Epithelial cell of esophagus (primary cell): ENCODE results near the gene PAK5.

ENCODE experiments used
- DNase-seq: peaks from one replicate; pipeline ENCODE4 v3.0.0; 2010; ENCODE audit warnings: low read depth
- H3K4me3 ChIP-seq: 2 replicates; pipeline ENCODE4 v1.5.1; 2011; ENCODE audit warnings: mild to moderate bottlenecking, low read length, control low read depth
- TF ChIP-seq, protein P1 (sequence below): IDR thresholded peaks from 2 replicates; pipeline ENCODE4 v1.5.1; 2011; ENCODE audit warnings: low read depth, mild to moderate bottlenecking, low read length, control low read depth, inconsistent platforms; ENCODE audit not compliant: insufficient read depth; ENCODE audit errors: missing control alignments

Gene PAK5

DNA sequence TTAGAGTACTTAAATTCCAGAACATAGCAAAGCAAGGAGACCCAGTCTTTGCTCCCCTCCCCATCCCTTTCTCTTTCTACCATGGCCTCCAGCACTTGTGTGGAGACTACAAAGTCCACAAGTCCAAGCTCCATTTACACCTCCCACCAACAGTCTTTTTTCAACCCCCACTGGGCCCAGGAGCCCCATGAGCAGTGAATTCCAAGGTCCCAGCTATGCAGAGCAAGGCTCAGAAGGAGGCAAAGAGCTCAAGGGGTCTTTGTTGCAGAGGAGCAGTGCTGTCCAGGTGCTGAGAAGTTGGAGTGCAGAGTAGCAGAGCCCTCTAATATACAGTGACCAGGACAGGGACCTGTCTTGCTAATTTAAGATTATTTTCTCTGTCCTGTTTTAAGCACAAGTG, 9.0 kb downstream of the PAK5 start:
- TF ChIP-seq, protein P1, sequence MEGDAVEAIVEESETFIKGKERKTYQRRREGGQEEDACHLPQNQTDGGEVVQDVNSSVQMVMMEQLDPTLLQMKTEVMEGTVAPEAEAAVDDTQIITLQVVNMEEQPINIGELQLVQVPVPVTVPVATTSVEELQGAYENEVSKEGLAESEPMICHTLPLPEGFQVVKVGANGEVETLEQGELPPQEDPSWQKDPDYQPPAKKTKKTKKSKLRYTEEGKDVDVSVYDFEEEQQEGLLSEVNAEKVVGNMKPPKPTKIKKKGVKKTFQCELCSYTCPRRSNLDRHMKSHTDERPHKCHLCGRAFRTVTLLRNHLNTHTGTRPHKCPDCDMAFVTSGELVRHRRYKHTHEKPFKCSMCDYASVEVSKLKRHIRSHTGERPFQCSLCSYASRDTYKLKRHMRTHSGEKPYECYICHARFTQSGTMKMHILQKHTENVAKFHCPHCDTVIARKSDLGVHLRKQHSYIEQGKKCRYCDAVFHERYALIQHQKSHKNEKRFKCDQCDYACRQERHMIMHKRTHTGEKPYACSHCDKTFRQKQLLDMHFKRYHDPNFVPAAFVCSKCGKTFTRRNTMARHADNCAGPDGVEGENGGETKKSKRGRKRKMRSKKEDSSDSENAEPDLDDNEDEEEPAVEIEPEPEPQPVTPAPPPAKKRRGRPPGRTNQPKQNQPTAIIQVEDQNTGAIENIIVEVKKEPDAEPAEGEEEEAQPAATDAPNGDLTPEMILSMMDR = no peak

DNA sequence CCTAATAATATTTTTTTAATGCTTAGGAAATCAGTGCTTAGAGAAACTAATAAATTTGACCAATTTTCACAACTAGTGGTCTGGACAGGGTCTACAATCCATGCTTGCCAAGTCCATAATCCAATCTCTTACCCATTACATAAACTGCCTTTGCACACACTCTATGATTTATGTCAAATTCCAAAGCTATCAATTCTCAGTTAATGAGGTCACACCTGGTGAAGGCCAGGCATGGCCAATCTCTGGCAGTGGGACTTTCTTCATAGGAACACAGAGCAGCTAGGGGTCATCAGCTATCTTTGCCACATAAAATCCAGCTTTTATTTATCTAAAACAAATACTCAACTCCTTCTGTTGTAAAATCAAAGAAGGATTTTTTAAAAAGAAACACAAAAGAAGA, 21.2 kb downstream of the PAK5 start:
- TF ChIP-seq, protein P1 = no peak
- DNase-seq = no peak
- H3K4me3 ChIP-seq = no peak overlapping the region

More for the DNA sequence above, 9.0 kb downstream of the PAK5 start:
- DNase-seq = no peak
- no peak overlapping the region for H3K4me3 ChIP-seq

DNA sequence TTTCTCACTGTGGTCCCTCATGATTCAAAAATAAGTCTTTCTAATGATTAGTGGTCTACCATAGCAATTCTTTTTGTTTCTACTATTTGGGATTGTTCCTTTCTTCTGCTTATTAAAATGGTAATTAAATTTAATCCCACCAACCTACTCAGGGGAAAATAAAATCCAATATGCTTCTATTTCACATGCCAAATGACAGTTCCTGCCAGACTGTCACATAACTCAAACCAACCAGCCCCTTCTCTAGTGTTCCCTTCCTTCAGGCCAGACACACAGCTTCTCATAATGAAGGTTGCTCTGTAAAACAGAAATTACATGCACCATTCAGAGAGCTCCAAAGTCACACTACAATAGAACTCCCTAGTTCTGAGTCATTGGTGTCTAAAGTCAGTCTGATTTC, 23.2 kb downstream of the PAK5 start:
- no peak for DNase-seq
- no peak overlapping the region for H3K4me3 ChIP-seq

DNA sequence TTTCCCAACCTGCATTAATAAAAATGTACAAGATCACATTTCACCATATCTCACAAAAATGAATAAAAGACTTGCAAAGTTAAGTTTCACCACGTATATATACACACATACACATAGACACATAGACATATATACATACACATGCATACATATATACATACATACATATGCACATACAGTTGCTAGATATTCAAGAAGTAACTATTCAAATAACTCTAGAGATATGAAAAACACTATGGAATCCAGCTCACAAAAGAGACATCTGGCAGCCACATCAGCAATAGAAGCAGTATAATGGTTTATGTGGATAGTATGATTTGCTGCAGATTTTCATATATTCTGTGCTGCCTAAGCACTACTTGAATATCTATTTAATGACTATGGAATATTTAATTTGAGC, 28.1 kb downstream of the PAK5 start:
- no peak overlapping the region for H3K4me3 ChIP-seq
- TF ChIP-seq, protein P1 = no peak
- no peak for DNase-seq

More for the DNA sequence above, 23.2 kb downstream of the PAK5 start:
- TF ChIP-seq, protein P1 = no peak

DNA sequence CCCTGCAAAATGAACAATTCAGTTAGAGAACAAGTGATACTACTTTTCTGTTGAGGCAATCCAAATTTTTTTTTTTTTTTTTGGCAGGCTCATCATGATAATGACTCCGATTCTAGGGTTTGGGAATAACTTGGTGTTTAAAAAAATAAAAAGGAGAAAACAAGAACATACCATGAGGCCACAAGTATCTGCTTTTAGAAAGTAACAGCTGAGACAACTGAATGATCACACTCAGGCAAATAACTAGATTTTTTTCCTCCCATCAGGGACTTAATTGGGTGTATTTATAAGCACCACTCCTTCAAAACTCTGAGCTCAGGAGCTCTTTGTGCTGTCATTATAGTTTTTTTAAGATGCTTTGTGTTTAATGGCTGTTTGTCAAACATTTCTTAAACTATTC, 29.6 kb downstream of the PAK5 start:
- DNase-seq = no peak
- no peak overlapping the region for H3K4me3 ChIP-seq
- TF ChIP-seq, protein P1 = no peak

DNA sequence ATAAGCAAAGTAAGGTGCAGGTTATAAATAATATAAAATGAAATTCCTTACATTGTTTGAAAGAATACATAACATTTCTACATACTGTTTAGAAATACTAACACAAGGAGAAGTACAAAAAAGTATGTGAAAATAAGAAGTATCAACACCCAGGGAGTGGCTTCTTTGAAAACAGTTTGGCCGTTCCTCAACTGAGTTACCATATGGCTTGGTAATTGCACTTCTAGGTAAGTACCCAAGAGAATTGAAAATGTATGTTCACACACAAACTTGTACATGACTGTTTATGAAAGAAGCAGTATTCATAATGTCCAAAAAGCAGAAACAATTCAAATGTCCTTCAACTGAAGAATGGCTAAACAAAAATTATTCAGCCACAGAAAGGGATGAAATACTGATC, 30.7 kb downstream of the PAK5 start:
- H3K4me3 ChIP-seq = no peak overlapping the region
- TF ChIP-seq, protein P1 = no peak

DNA sequence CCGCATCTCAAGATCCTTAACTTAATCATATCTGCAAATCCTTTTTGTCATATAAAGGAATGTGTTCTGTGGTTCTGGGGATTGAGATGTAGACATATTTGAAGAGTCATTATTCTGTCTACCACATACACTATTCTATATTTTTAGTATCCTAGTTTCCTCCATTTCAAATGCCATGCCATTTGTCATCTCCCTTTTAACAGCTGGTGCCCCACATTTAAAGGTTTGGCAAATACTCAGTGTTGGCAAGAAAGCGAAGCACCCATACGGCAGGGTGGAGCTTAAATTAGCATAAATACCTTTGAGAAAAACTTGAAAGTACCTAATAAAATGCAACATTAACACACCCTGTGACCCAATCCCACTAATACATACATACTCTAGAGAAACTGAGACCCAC, 31.7 kb downstream of the PAK5 start:
- TF ChIP-seq, protein P1 = no peak
- no peak for DNase-seq
- no peak overlapping the region for H3K4me3 ChIP-seq

More for the DNA sequence above, 30.7 kb downstream of the PAK5 start:
- no peak for DNase-seq
